KMS-11 (cell line): Measurements from ENCODE around the gene THBS1.

Experiments used
- H2AFZ ChIP-seq: fragments of 200-600 bp; sonication (generic); 2 replicates; pipeline ENCODE4 v1.6.1; 2016; ENCODE audit warnings: antibody characterized with exemption, mixed run types, low read depth
- H3K27ac ChIP-seq: fragments of 200-600 bp; sonication (generic); 2 replicates; pipeline ENCODE4 v1.6.1; 2016; ENCODE audit warnings: mild to moderate bottlenecking, mixed run types
- H3K27me3 ChIP-seq: fragments of 200-600 bp; sonication (generic); 2 replicates; pipeline ENCODE4 v1.6.1; 2017; ENCODE audit warnings: mild to moderate bottlenecking, low read depth, mixed run types, moderate library complexity; ENCODE audit not compliant: insufficient read depth
- H3K36me3 ChIP-seq: fragments of 200-600 bp; sonication (generic); 2 replicates; pipeline ENCODE4 v1.6.1; 2017; ENCODE audit warnings: mild to moderate bottlenecking, mixed run types; ENCODE audit not compliant: insufficient read depth
- H3K4me1 ChIP-seq: fragments of 200-600 bp; sonication (generic); 2 replicates; pipeline ENCODE4 v1.6.1; 2016; ENCODE audit warnings: mild to moderate bottlenecking, low read depth, mixed run types; ENCODE audit not compliant: poor library complexity, severe bottlenecking
- H3K4me2 ChIP-seq: fragments of 200-600 bp; sonication (generic); 2 replicates; pipeline ENCODE4 v1.7.0; 2016; ENCODE audit warnings: mild to moderate bottlenecking, mixed run types
- H3K4me3 ChIP-seq: fragments of 200-600 bp; sonication (generic); IDR thresholded peaks from 2 replicates; pipeline ENCODE4 v1.6.1; 2017; ENCODE audit warnings: low read depth, low read length, mixed read lengths; ENCODE audit not compliant: insufficient read depth
- H3K79me2 ChIP-seq: fragments of 200-600 bp; sonication (generic); 2 replicates; pipeline ENCODE4 v1.6.1; 2016; ENCODE audit warnings: low read depth, mixed run types; ENCODE audit not compliant: insufficient read depth
- H3K9ac ChIP-seq: fragments of 200-600 bp; sonication (generic); 2 replicates; pipeline ENCODE4 v1.6.1; 2016; ENCODE audit warnings: mild to moderate bottlenecking, mixed run types
- H4K20me1 ChIP-seq: fragments of 200-600 bp; sonication (generic); 2 replicates; pipeline ENCODE4 v1.6.1; 2016; ENCODE audit warnings: mild to moderate bottlenecking, mixed run types; ENCODE audit not compliant: insufficient read depth
- CTCF ChIP-seq: fragments of 200-600 bp; sonication (generic); conservative IDR thresholded peaks from 2 replicates; pipeline ENCODE4 v1.6.1; 2017; ENCODE audit warnings: low read depth, mild to moderate bottlenecking, antibody characterized with exemption, low read length, moderate library complexity, mixed read lengths

Gene THBS1

GRCh38 chr15:39638041-39638440 lies 57.2 kb downstream of the THBS1 start:
- Histone ChIP-seq H3K4me3 (no peak overlapping the region), H4K20me1 (no peaks in the 10 kb centered on the region), H3K27me3 (no peaks in the 10 kb centered on the region), H3K9ac (no peak overlapping the region), H3K27ac (no peak overlapping the region), H3K4me2 (no peak overlapping the region), H3K4me1 (no peaks in the 10 kb centered on the region), H3K36me3 (no peaks in the 10 kb centered on the region), H3K79me2 (no peaks in the 10 kb centered on the region), H2AFZ (no peak overlapping the region)
- TF ChIP-seq CTCF = no peak

DNA sequence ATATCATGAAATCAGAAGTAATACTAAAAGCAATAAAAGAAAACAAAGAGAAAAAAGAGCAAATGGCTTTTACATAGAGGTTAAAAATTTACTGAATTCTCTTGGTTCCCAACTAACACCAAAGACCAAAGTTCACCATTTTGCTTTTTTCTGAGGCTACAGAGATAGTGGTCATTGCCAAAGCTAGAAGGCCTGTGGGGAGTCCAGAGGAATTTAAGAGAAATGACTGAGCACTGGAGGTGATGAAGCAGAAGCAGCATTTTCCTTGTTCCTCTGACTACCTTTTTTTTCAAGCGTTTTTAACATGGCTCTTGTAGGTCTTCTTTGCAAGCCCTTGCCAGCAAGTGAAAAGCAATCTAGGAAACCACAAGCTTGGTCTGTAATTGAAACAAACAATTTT lies 58.2 kb downstream of the THBS1 start:
- Histone ChIP-seq H3K27ac (no peak overlapping the region), H3K9ac (no peak overlapping the region), H3K27me3 (no peaks in the 10 kb centered on the region), H3K4me3 (no peak overlapping the region), H3K79me2 (no peaks in the 10 kb centered on the region), H3K4me1 (no peaks in the 10 kb centered on the region), H2AFZ (no peak overlapping the region), H3K4me2 (no peak overlapping the region), H4K20me1 (no peaks in the 10 kb centered on the region), H3K36me3 (no peaks in the 10 kb centered on the region)
- TF ChIP-seq CTCF = no peak

DNA sequence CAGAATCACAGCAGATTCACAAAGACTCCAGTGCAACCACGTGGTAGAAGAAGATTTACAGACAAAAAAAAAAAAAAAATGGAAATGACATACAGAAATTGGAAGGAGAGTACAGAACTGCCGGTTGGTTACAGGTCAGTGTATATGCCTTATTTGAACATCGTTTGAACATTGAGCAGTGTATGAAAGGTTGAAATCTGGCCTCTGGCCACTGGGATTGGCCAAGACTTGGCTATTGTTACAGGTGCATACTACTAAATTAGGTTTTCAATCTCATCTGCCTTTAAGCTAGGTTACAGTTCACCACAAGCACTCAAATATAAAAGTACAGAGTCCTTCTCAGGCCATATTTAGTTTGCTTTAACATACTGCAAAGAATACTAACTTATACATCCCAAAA lies 59.8 kb downstream of the THBS1 start:
- H3K27me3 ChIP-seq = no peaks in the 10 kb centered on the region
- no peak for TF ChIP-seq CTCF
- H3K4me1 ChIP-seq = no peaks in the 10 kb centered on the region
- H3K36me3 ChIP-seq = no peaks in the 10 kb centered on the region
- no peak overlapping the region for H3K4me3 ChIP-seq
- H2AFZ ChIP-seq = no peak overlapping the region
- no peaks in the 10 kb centered on the region for H3K79me2 ChIP-seq
- H3K9ac ChIP-seq = no peak overlapping the region
- H4K20me1 ChIP-seq = no peaks in the 10 kb centered on the region
- no peak overlapping the region for H3K27ac ChIP-seq
- H3K4me2 ChIP-seq = no peak overlapping the region

- Histone ChIP-seq H3K9ac (no peak overlapping the region), H3K27ac (no peak overlapping the region), H4K20me1 (no peaks in the 10 kb centered on the region), H3K79me2 (no peaks in the 10 kb centered on the region), H3K4me1 (no peaks in the 10 kb centered on the region), H3K4me3 (no peak overlapping the region), H3K4me2 (no peak overlapping the region), H2AFZ (no peak overlapping the region), H3K27me3 (no peaks in the 10 kb centered on the region), H3K36me3 (no peaks in the 10 kb centered on the region)
- TF ChIP-seq CTCF = no peak
Observed at GRCh38 chr15:39641191-39641889, 60.5 kb downstream of the THBS1 start.
